Kidney epithelial cell (primary cell): ENCODE results near the gene COL5A2. TPM values are rescaled to one million over a fixed set of nuclear protein-coding genes. Genes with fewer than 3 reads are reported as not detected.

Experiments
- DNase-seq: peaks from one replicate; pipeline ENCODE4 v3.0.0-alpha.2; 2010; ENCODE audit warnings: low read depth
- H3K27me3 ChIP-seq: 2 replicates; pipeline ENCODE4 v1.6.0; 2011; ENCODE audit warnings: low read length; ENCODE audit not compliant: control insufficient read depth, insufficient read depth
- H3K36me3 ChIP-seq: 2 replicates; pipeline ENCODE4 v1.5.1; 2011; ENCODE audit warnings: low read length; ENCODE audit not compliant: control insufficient read depth, insufficient read depth
- H3K4me3 ChIP-seq: 2 replicates; pipeline ENCODE4 v1.5.1; 2011; ENCODE audit warnings: low read depth, mild to moderate bottlenecking, control low read depth, low read length
- total RNA-seq: library from RNA; depleted of rRNA; stranded (reverse); fragments of >200 nt; gene quantifications from 2 replicates; pipeline ENCODE4 v1.2.3, GENCODE V29; 2015
- TF ChIP-seq, protein P1 (sequence below): IDR thresholded peaks from 2 replicates; pipeline ENCODE4 v1.5.1; 2011; ENCODE audit warnings: mild to moderate bottlenecking, moderate library complexity, low read length, control low read depth, inconsistent platforms; ENCODE audit not compliant: insufficient read depth, poor library complexity, severe bottlenecking

Gene COL5A2
- total RNA-seq, 1 donor from 2014 or later: 27.1 TPM

DNA sequence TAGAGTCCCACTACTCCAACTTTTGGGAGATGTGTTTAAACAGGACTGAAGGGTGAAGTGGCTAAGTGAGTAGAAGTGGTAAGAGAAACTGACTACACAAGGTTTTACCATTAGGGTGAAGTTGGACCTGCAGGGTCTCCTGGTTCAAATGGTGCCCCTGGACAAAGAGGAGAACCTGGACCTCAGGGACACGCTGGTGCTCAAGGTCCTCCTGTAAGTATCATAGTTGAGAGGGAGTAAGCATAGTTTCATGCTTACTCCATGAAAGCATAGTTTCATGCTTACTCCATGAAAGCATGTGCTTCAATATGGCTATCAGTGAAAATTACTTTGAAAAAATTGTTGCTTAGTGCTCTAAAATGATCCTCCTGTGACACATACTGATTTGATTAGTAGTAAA lies 186.3 kb downstream of the COL5A2 start:
- no peaks in the 10 kb centered on the region for H3K27me3 ChIP-seq
- no peak overlapping the region for H3K4me3 ChIP-seq
- no peak for DNase-seq
- TF ChIP-seq, protein P1, sequence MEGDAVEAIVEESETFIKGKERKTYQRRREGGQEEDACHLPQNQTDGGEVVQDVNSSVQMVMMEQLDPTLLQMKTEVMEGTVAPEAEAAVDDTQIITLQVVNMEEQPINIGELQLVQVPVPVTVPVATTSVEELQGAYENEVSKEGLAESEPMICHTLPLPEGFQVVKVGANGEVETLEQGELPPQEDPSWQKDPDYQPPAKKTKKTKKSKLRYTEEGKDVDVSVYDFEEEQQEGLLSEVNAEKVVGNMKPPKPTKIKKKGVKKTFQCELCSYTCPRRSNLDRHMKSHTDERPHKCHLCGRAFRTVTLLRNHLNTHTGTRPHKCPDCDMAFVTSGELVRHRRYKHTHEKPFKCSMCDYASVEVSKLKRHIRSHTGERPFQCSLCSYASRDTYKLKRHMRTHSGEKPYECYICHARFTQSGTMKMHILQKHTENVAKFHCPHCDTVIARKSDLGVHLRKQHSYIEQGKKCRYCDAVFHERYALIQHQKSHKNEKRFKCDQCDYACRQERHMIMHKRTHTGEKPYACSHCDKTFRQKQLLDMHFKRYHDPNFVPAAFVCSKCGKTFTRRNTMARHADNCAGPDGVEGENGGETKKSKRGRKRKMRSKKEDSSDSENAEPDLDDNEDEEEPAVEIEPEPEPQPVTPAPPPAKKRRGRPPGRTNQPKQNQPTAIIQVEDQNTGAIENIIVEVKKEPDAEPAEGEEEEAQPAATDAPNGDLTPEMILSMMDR: no peak
- no peaks in the 10 kb centered on the region for H3K36me3 ChIP-seq

- no peak for DNase-seq
- H3K4me3 ChIP-seq: no peak overlapping the region
- H3K36me3 ChIP-seq: no peaks in the 10 kb centered on the region
- TF ChIP-seq, protein P1: no peak
- no peaks in the 10 kb centered on the region for H3K27me3 ChIP-seq
Measured at GRCh38 chr2:188986839-188987238, 192.7 kb downstream of the COL5A2 start.

DNA sequence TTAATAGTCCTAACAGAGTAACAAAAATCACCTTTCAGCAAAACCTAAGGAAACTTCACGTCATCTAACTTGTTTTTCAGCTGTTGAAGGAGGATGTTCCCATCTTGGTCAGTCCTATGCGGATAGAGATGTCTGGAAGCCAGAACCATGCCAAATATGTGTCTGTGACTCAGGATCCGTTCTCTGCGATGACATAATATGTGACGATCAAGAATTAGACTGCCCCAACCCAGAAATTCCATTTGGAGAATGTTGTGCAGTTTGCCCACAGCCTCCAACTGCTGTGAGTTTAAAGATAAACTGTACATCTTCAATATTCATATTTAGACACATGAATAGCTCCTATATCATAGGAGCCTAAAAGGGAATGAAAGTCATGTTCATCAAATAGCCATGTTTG lies 194.9 kb downstream of the COL5A2 start:
- Histone ChIP-seq H3K27me3 (no peaks in the 10 kb centered on the region), H3K4me3 (no peak overlapping the region), H3K36me3 (no peaks in the 10 kb centered on the region)
- TF ChIP-seq, protein P1: no peak
- no peak for DNase-seq

DNA sequence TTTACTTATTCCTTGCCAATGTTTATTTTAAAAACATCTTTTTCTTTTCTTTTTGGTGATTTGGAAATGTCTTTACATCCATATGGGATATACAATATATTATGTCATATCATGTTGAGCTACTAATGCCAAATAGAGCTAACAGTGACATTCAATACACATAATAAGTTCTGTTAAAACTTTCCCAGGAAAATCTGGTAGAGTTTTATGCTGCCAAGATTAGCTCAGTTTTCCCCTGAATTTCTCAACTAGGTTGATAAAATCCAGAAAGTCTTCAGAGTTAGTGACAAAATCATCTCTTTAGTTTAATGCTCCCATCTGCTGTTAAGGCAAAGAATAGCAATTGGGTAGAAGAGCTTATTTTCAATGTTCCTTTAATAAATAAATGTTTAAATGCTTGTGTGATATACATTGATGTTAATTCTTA lies 195.5 kb downstream of the COL5A2 start:
- H3K27me3 ChIP-seq: no peaks in the 10 kb centered on the region
- no peak overlapping the region for H3K4me3 ChIP-seq
- H3K36me3 ChIP-seq: no peaks in the 10 kb centered on the region
- TF ChIP-seq, protein P1: peak; percentile 27
- no peak for DNase-seq

DNA sequence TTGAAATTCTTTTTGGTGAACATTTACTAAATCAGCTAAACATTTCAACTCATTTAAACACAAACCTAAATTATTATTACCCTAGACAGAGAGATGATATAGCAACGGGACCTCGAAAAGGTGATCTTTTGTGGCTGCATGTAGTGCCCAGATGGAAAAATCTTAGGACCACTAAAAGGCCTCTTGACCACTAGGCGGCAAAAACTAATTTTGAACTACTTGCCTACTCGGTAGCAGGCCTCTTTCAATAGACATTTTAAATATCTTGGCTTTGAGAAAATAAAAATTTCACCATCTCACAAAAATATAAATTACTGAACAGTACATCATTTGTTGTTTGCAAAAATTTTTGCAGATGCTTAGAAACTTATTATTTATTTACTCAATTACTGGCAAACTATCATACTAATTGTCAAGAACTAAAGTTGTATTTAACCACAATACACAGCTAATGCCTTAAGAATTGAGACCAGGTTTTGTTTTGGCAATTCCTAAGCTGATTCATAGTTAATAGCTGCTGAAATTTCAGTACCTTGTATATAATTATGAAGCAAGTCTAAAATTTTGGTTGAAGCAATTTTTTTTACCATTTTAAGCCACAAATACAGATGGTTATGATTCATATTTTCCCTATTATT lies 196.0 kb downstream of the COL5A2 start:
- Histone ChIP-seq H3K4me3 (no peak overlapping the region), H3K36me3 (no peaks in the 10 kb centered on the region), H3K27me3 (no peaks in the 10 kb centered on the region)
- TF ChIP-seq, protein P1: peak; percentile 67
- DNase-seq: no peak

Other genes with a start within 250 kb of the COL5A2 start
- gene COL3A1, start 205.4 kb downstream of the COL5A2 start, total RNA-seq: 13.4 and 14.5 TPM in 2 replicates